Memory B cell (primary cell): ENCODE results near the gene WDHD1.
"Not testable (repeated sequence)": the region's sequence is repeated elsewhere in the genome, so short reads cannot be mapped to it uniquely, and the experiment has no call there.

ENCODE experiments used
- ATAC-seq: fragments of 150-1000 bp; cut with Tn5 transposase; 2 replicates; pipeline ENCODE4 v1.10.0; 2021; ENCODE audit warnings: low read depth, mild to moderate bottlenecking, moderate library complexity
- DNase-seq, 2 donors: peaks; one replicate each; pipeline ENCODE4 v3.0.0; 2022; ENCODE audit warnings: low spot score in 2 of 2
- H3K27ac Mint-ChIP-seq: one replicate; pipeline ENCODE4 v1.8.0; 2022; ENCODE audit warnings: mild to moderate bottlenecking, moderate library complexity, mixed read lengths
- H3K27me3 Mint-ChIP-seq: one replicate; pipeline ENCODE4 v1.8.0; 2022; ENCODE audit warnings: mixed read lengths
- H3K36me3 Mint-ChIP-seq: one replicate; pipeline ENCODE4 v1.8.0; 2022; ENCODE audit warnings: mild to moderate bottlenecking, mixed read lengths
- H3K4me1 Mint-ChIP-seq: one replicate; pipeline ENCODE4 v1.8.0; 2022; ENCODE audit warnings: mixed read lengths
- H3K4me3 Mint-ChIP-seq: one replicate; pipeline ENCODE4 v1.8.0; 2022; ENCODE audit warnings: mild to moderate bottlenecking, moderate library complexity, mixed read lengths
- H3K9me3 Mint-ChIP-seq: one replicate; pipeline ENCODE4 v1.8.0; 2022; ENCODE audit warnings: mixed read lengths

Gene WDHD1

GRCh38 chr14:55054098-55054497 is 27.2 kb upstream of the WDHD1 start:
- no peak overlapping the region for H3K4me3 Mint-ChIP-seq
- H3K27ac Mint-ChIP-seq: no peak overlapping the region
- no peaks in the 10 kb centered on the region for H3K9me3 Mint-ChIP-seq

GRCh38 chr14:55053500-55053899 is 26.6 kb upstream of the WDHD1 start:
- Mint-ChIP-seq H3K9me3 (no peaks in the 10 kb centered on the region), H3K36me3 (peaks cover 12% of the 10 kb centered on the region), H3K27me3 (no peaks in the 10 kb centered on the region), H3K4me3 (peak overlapping the region; percentile 90), H3K27ac (peak overlapping the region; percentile 98), H3K4me1 (peaks cover 24% of the 10 kb centered on the region)
- DNase-seq (no peak), ATAC-seq (no peak)

More at GRCh38 chr14:55054098-55054497, 27.2 kb upstream of the WDHD1 start:
- DNase-seq (no peak), ATAC-seq (no peak)
- peaks cover 12% of the 10 kb centered on the region for H3K36me3 Mint-ChIP-seq
- H3K4me1 Mint-ChIP-seq: peaks cover 24% of the 10 kb centered on the region
- no peaks in the 10 kb centered on the region for H3K27me3 Mint-ChIP-seq

GRCh38 chr14:55053018-55053417 is 26.1 kb upstream of the WDHD1 start:
- ATAC-seq (no peak), DNase-seq (no peak)
- Mint-ChIP-seq H3K27ac (peak overlapping the region; percentile 98), H3K4me3 (peak overlapping the region; percentile 90), H3K4me1 (peaks cover 24% of the 10 kb centered on the region), H3K27me3 (no peaks in the 10 kb centered on the region), H3K9me3 (no peaks in the 10 kb centered on the region), H3K36me3 (peaks cover 8% of the 10 kb centered on the region)

GRCh38 chr14:55052269-55052930 is 25.5 kb upstream of the WDHD1 start:
- Mint-ChIP-seq H3K4me3 (peak overlapping the region; percentile 90), H3K36me3 (peaks cover 7% of the 10 kb centered on the region), H3K27ac (peak overlapping the region; percentile 98), H3K4me1 (peaks cover 24% of the 10 kb centered on the region), H3K9me3 (no peaks in the 10 kb centered on the region), H3K27me3 (no peaks in the 10 kb centered on the region)
- ATAC-seq: peak; percentile 1
- no peak for DNase-seq

GRCh38 chr14:55051423-55052268 is 24.7 kb upstream of the WDHD1 start, which contains the start of gene MAPK1IP1L:
Gene MAPK1IP1L (plus strand): TSS chr14:55051647. CDS start chr14:55061684, 10,037 bp downstream.
- H3K36me3 Mint-ChIP-seq: peaks cover 5% of the 10 kb centered on the region

GRCh38 chr14:55051165-55051422 is 24.2 kb upstream of the WDHD1 start:
- no peaks in the 10 kb centered on the region for H3K27me3 Mint-ChIP-seq
- DNase-seq (no peak), ATAC-seq (peak; percentile 7)
- H3K36me3 Mint-ChIP-seq: peaks cover 3% of the 10 kb centered on the region
- H3K4me3 Mint-ChIP-seq: peak overlapping the region; percentile 90
- H3K9me3 Mint-ChIP-seq: no peaks in the 10 kb centered on the region
- H3K4me1 Mint-ChIP-seq: peaks cover 24% of the 10 kb centered on the region
- H3K27ac Mint-ChIP-seq: peak overlapping the region; percentile 98

More at GRCh38 chr14:55051423-55052268, 24.7 kb upstream of the WDHD1 start, which contains the start of gene MAPK1IP1L:
- DNase-seq (peak; percentile 96 to 99), ATAC-seq (peak; percentile 82)
- peak within 1 kb of the TSS; percentile 98 for H3K27ac Mint-ChIP-seq
- H3K4me3 Mint-ChIP-seq: peak within 1 kb of the TSS; percentile 90
- no peaks in the 10 kb centered on the region for H3K9me3 Mint-ChIP-seq
- H3K4me1 Mint-ChIP-seq: peaks cover 24% of the 10 kb centered on the region
- H3K27me3 Mint-ChIP-seq: no peaks in the 10 kb centered on the region

- H3K27ac Mint-ChIP-seq: no peak overlapping the region
- H3K4me3 Mint-ChIP-seq: no peak overlapping the region
- H3K36me3 Mint-ChIP-seq: peaks cover 5% of the 10 kb centered on the region
- peaks cover 16% of the 10 kb centered on the region for H3K4me1 Mint-ChIP-seq
- H3K9me3 Mint-ChIP-seq: no peaks in the 10 kb centered on the region
- ATAC-seq (no peak), DNase-seq (no peak)
- H3K27me3 Mint-ChIP-seq: no peaks in the 10 kb centered on the region
Observed at GRCh38 chr14:55048900-55049436, 22.1 kb upstream of the WDHD1 start.

GRCh38 chr14:55047301-55048053 is 20.6 kb upstream of the WDHD1 start:
- Mint-ChIP-seq H3K9me3 (no peaks in the 10 kb centered on the region), H3K27ac (no peak overlapping the region), H3K27me3 (no peaks in the 10 kb centered on the region), H3K4me1 (peaks cover 8% of the 10 kb centered on the region), H3K4me3 (no peak overlapping the region), H3K36me3 (peaks cover 8% of the 10 kb centered on the region)
- DNase-seq (no peak), ATAC-seq (no peak)

- no peak for ATAC-seq
- H3K4me1 Mint-ChIP-seq: no peaks in the 10 kb centered on the region
- no peak overlapping the region for H3K4me3 Mint-ChIP-seq
- no peaks in the 10 kb centered on the region for H3K9me3 Mint-ChIP-seq
- no peaks in the 10 kb centered on the region for H3K27me3 Mint-ChIP-seq
- H3K36me3 Mint-ChIP-seq: peaks cover 8% of the 10 kb centered on the region
- no peak for DNase-seq
- H3K27ac Mint-ChIP-seq: no peak overlapping the region
Observed at GRCh38 chr14:55045087-55045486, 18.2 kb upstream of the WDHD1 start.

- ATAC-seq: no peak
Observed at GRCh38 chr14:55043528-55043927, 16.6 kb upstream of the WDHD1 start.

GRCh38 chr14:55038708-55039107 is 11.8 kb upstream of the WDHD1 start:
- no peak overlapping the region for H3K4me3 Mint-ChIP-seq
- ATAC-seq: no peak
- H3K27ac Mint-ChIP-seq: no peak overlapping the region
- H3K27me3 Mint-ChIP-seq: no peaks in the 10 kb centered on the region
- peaks cover 22% of the 10 kb centered on the region for H3K36me3 Mint-ChIP-seq
- no peak for DNase-seq
- no peaks in the 10 kb centered on the region for H3K9me3 Mint-ChIP-seq
- no peaks in the 10 kb centered on the region for H3K4me1 Mint-ChIP-seq

More at GRCh38 chr14:55043528-55043927, 16.6 kb upstream of the WDHD1 start:
- peaks cover 12% of the 10 kb centered on the region for H3K36me3 Mint-ChIP-seq
- no peaks in the 10 kb centered on the region for H3K27me3 Mint-ChIP-seq
- H3K4me1 Mint-ChIP-seq: no peaks in the 10 kb centered on the region
- H3K4me3 Mint-ChIP-seq: no peak overlapping the region
- no peak for DNase-seq
- no peaks in the 10 kb centered on the region for H3K9me3 Mint-ChIP-seq
- no peak overlapping the region for H3K27ac Mint-ChIP-seq

- H3K9me3 Mint-ChIP-seq, H3K27ac Mint-ChIP-seq, H3K4me1 Mint-ChIP-seq, ATAC-seq, DNase-seq, H3K4me3 Mint-ChIP-seq, H3K27me3 Mint-ChIP-seq: not testable (repeated sequence)
- peaks cover 17% of the 10 kb centered on the region for H3K36me3 Mint-ChIP-seq
Observed at GRCh38 chr14:55037995-55038394, 11.1 kb upstream of the WDHD1 start.

- Mint-ChIP-seq H3K9me3 (no peaks in the 10 kb centered on the region), H3K27ac (peak overlapping the region; percentile 56), H3K4me3 (no peak overlapping the region), H3K4me1 (peaks cover 25% of the 10 kb centered on the region), H3K36me3 (peaks cover 6% of the 10 kb centered on the region), H3K27me3 (no peaks in the 10 kb centered on the region)
- DNase-seq (no peak), ATAC-seq (no peak)
Observed at GRCh38 chr14:55031190-55031589, 4.3 kb upstream of the WDHD1 start.

GRCh38 chr14:55028476-55028875 is 1.6 kb upstream of the WDHD1 start:
- peaks cover 34% of the 10 kb centered on the region for H3K4me1 Mint-ChIP-seq
- H3K9me3 Mint-ChIP-seq: no peaks in the 10 kb centered on the region
- no peaks in the 10 kb centered on the region for H3K27me3 Mint-ChIP-seq
- peaks cover 3% of the 10 kb centered on the region for H3K36me3 Mint-ChIP-seq
- peak overlapping the region; percentile 93 for H3K27ac Mint-ChIP-seq
- no peak for ATAC-seq
- H3K4me3 Mint-ChIP-seq: peak overlapping the region; percentile 91
- DNase-seq: no peak
